GM19043 (cell line): ENCODE results near the gene CLDN10.
"Not testable (repeated sequence)": the region's sequence is repeated elsewhere in the genome, so short reads cannot be mapped to it uniquely, and the experiment has no call there.

Source experiments
- ATAC-seq: cut with Tn5 transposase; IDR thresholded peaks from one replicate; pipeline ENCODE4 v1.9.1; 2021; ENCODE audit warnings: low read depth; ENCODE audit not compliant: unreplicated experiment

CLDN10 gene

GRCh38 chr13:95552539-95553441 lies at the start of gene CLDN10:
Gene CLDN10, plus strand, starts transcription at chr13:95552720. Its CDS starts 34 bp downstream, at chr13:95552754.
- ATAC-seq, result no peak

GRCh38 chr13:95503662-95504061 lies 48.9 kb upstream of the CLDN10 start:
- ATAC-seq, result no peak

- ATAC-seq, result no peak
Measured at GRCh38 chr13:95505265-95505664, 47.3 kb upstream of the CLDN10 start.

- no peak for ATAC-seq
Measured at GRCh38 chr13:95505986-95506385, 46.5 kb upstream of the CLDN10 start.

GRCh38 chr13:95507991-95508390 lies 44.5 kb upstream of the CLDN10 start:
- no peak for ATAC-seq

GRCh38 chr13:95508996-95509395 lies 43.5 kb upstream of the CLDN10 start:
- no peak for ATAC-seq

- ATAC-seq, result no peak
Measured at GRCh38 chr13:95509521-95510310, 42.8 kb upstream of the CLDN10 start.

- no peak for ATAC-seq
Measured at GRCh38 chr13:95510950-95511349, 41.6 kb upstream of the CLDN10 start.

- ATAC-seq, result no peak
Measured at GRCh38 chr13:95512424-95512823, 40.1 kb upstream of the CLDN10 start.

- ATAC-seq, result no peak
Measured at GRCh38 chr13:95512957-95513356, 39.6 kb upstream of the CLDN10 start.

GRCh38 chr13:95515606-95516005 lies 36.9 kb upstream of the CLDN10 start:
- ATAC-seq, result not testable (repeated sequence)

- ATAC-seq, result no peak
Measured at GRCh38 chr13:95516021-95516420, 36.5 kb upstream of the CLDN10 start.

GRCh38 chr13:95516492-95516891 lies 36.0 kb upstream of the CLDN10 start:
- ATAC-seq, result no peak

GRCh38 chr13:95523598-95523997 lies 28.9 kb upstream of the CLDN10 start:
- no peak for ATAC-seq

GRCh38 chr13:95524264-95524901 lies 28.1 kb upstream of the CLDN10 start:
- ATAC-seq, result no peak

- ATAC-seq, result no peak
Measured at GRCh38 chr13:95527955-95528354, 24.6 kb upstream of the CLDN10 start.

GRCh38 chr13:95530178-95530577 lies 22.3 kb upstream of the CLDN10 start:
- ATAC-seq, result no peak

- ATAC-seq, result no peak
Measured at GRCh38 chr13:95533545-95534160, 18.9 kb upstream of the CLDN10 start.

- no peak for ATAC-seq
Measured at GRCh38 chr13:95535243-95535642, 17.3 kb upstream of the CLDN10 start.

- no peak for ATAC-seq
Measured at GRCh38 chr13:95536632-95537241, 15.8 kb upstream of the CLDN10 start.
